Activated naive CD8-positive, alpha-beta T cell (primary cell): ENCODE results near the gene OXA1L.
"Not testable (repeated sequence)": the region's sequence is repeated elsewhere in the genome, so short reads cannot be mapped to it uniquely, and the experiment has no call there.

ENCODE experiments used
- H3K27ac Mint-ChIP-seq: one replicate; pipeline ENCODE4 v1.8.0; 2021; ENCODE audit warnings: mixed read lengths
- H3K27me3 Mint-ChIP-seq: one replicate; pipeline ENCODE4 v1.8.0; 2021; ENCODE audit warnings: mixed read lengths
- H3K36me3 Mint-ChIP-seq: one replicate; pipeline ENCODE4 v1.8.0; 2021; ENCODE audit warnings: mixed read lengths
- H3K4me1 Mint-ChIP-seq: one replicate; pipeline ENCODE4 v1.8.0; 2021; ENCODE audit warnings: low read depth, mixed read lengths
- H3K4me3 Mint-ChIP-seq: one replicate; pipeline ENCODE4 v1.8.0; 2021; ENCODE audit warnings: mild to moderate bottlenecking, mixed read lengths
- H3K9me3 Mint-ChIP-seq: one replicate; pipeline ENCODE4 v1.8.0; 2021; ENCODE audit warnings: low read depth, mixed read lengths

Gene OXA1L

GRCh38 chr14:22748631-22749068, 17.8 kb upstream of the OXA1L start:
- H3K27ac Mint-ChIP-seq = no peak overlapping the region
- H3K27me3 Mint-ChIP-seq = peaks cover 14% of the 10 kb centered on the region
- H3K9me3 Mint-ChIP-seq = no peaks in the 10 kb centered on the region
- H3K36me3 Mint-ChIP-seq = no peaks in the 10 kb centered on the region
- no peaks in the 10 kb centered on the region for H3K4me1 Mint-ChIP-seq
- H3K4me3 Mint-ChIP-seq = no peak overlapping the region

DNA sequence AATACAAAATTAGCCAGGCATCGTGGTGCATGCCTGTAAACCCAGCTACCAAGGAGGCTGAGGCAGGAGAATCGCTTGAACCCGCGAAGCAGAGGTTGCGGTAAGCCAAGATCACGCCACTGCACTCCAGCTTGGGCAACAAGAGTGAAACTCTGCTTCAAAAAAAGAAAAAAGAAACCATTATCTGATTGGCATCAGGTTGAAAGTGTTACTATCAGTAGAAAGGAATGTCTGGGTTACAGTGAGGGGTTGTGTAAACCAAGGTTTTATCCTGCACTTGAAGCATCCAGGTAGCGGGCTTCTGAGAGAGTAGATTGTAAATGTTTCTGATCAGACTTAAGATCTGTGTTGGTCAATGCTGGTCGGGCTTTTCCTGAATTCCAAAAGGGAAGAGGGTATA, 14.1 kb upstream of the OXA1L start:
- Mint-ChIP-seq H3K27ac (no peak overlapping the region), H3K36me3 (peaks cover 2% of the 10 kb centered on the region), H3K27me3 (peaks cover 16% of the 10 kb centered on the region), H3K4me1 (no peaks in the 10 kb centered on the region), H3K9me3 (no peaks in the 10 kb centered on the region), H3K4me3 (no peak overlapping the region)

DNA sequence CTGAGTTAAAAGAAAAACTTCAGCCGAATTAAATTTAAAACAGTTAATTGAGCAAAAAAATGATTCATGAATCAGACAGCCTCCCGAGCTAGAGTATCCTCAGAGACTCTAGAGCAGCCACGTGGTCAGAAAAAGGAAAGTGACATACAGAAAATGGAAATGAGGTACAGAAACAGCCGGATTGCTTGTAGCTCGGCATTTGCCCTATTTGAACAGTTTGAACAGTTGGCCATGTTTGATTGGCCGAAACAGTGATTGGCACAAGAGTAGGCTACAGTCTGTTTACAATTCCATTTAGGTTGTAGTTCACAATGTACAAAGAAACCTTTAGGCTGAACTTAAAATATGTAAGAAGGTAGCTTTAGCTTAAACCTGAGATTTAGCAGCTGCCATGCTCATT, 12.9 kb upstream of the OXA1L start:
- Mint-ChIP-seq H3K4me1 (no peaks in the 10 kb centered on the region), H3K9me3 (no peaks in the 10 kb centered on the region), H3K27me3 (peaks cover 13% of the 10 kb centered on the region), H3K36me3 (peaks cover 2% of the 10 kb centered on the region), H3K4me3 (no peak overlapping the region), H3K27ac (no peak overlapping the region)

GRCh38 chr14:22757972-22758650, 8.4 kb upstream of the OXA1L start:
- H3K4me3 Mint-ChIP-seq, H3K27me3 Mint-ChIP-seq, H3K4me1 Mint-ChIP-seq, H3K27ac Mint-ChIP-seq, H3K9me3 Mint-ChIP-seq: not testable (repeated sequence)
- peaks cover 22% of the 10 kb centered on the region for H3K36me3 Mint-ChIP-seq

DNA sequence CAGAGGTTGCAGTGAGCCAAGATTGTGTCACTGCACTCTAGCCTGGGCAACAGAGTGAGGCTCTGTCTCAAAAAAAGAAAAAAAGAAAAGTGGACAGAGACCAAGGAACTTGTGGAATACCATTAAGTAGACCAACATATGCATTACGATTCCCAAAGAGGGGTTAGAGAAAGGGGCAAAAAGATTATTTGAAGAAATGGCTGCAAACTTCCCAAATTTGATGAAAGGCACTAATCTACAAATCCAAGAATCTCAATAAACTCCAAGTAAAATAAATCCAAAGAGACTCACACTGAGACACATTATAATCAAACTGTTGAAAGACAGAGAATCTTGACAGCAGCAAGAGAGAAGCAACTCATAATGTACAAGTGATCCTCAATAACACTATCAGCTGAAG, 4.8 kb upstream of the OXA1L start:
- no peaks in the 10 kb centered on the region for H3K27me3 Mint-ChIP-seq
- peaks cover 12% of the 10 kb centered on the region for H3K4me1 Mint-ChIP-seq
- no peak overlapping the region for H3K4me3 Mint-ChIP-seq
- H3K9me3 Mint-ChIP-seq = peaks cover 9% of the 10 kb centered on the region
- H3K36me3 Mint-ChIP-seq = peaks cover 26% of the 10 kb centered on the region
- no peak overlapping the region for H3K27ac Mint-ChIP-seq

- H3K4me3 Mint-ChIP-seq = no peak overlapping the region
- H3K27ac Mint-ChIP-seq = no peak overlapping the region
- H3K9me3 Mint-ChIP-seq = peaks cover 9% of the 10 kb centered on the region
These were observed 2.1 kb upstream of the OXA1L start for GRCh38 chr14:22764382-22764781.

GRCh38 chr14:22767323-22767589, 768 bp downstream of the OXA1L start:
- no peaks in the 10 kb centered on the region for H3K27me3 Mint-ChIP-seq
- H3K36me3 Mint-ChIP-seq = peaks cover 23% of the 10 kb centered on the region
- H3K4me3 Mint-ChIP-seq = peak overlapping the region; percentile 98
- peaks cover 3% of the 10 kb centered on the region for H3K9me3 Mint-ChIP-seq
- peak overlapping the region; percentile 98 for H3K27ac Mint-ChIP-seq
- peaks cover 32% of the 10 kb centered on the region for H3K4me1 Mint-ChIP-seq

More at GRCh38 chr14:22764382-22764781, 2.1 kb upstream of the OXA1L start:
- Mint-ChIP-seq H3K27me3 (no peaks in the 10 kb centered on the region), H3K4me1 (peaks cover 31% of the 10 kb centered on the region), H3K36me3 (peaks cover 30% of the 10 kb centered on the region)

DNA sequence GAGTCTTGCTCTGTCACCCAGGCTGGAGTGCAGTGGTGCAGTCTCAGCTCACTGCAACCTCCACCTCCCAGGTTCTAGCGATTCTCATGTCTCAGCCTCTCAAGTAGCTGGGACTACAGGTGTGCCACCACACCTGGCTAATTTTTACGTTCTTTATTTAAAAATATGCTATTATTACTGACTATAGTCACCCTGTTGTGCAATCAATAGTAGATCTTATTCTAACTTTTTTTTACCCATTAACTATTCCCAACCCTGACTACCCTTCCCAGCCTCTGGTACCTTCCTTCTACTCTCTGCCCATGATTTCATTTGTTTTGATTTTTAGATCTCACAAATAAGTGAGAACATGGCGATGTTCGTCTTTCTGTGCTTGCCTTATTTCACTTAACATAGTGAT, 2.5 kb downstream of the OXA1L start:
- Mint-ChIP-seq H3K9me3 (peaks cover 3% of the 10 kb centered on the region), H3K4me1 (peaks cover 32% of the 10 kb centered on the region), H3K4me3 (peak overlapping the region; percentile 73), H3K27ac (peak overlapping the region; percentile 87), H3K27me3 (no peaks in the 10 kb centered on the region), H3K36me3 (peaks cover 26% of the 10 kb centered on the region)

GRCh38 chr14:22769369-22769768, 2.9 kb downstream of the OXA1L start:
- H3K36me3 Mint-ChIP-seq = peaks cover 26% of the 10 kb centered on the region
- H3K27ac Mint-ChIP-seq = peak overlapping the region; percentile 87
- peak overlapping the region; percentile 73 for H3K4me3 Mint-ChIP-seq
- H3K27me3 Mint-ChIP-seq = no peaks in the 10 kb centered on the region
- H3K4me1 Mint-ChIP-seq = peaks cover 32% of the 10 kb centered on the region
- peaks cover 3% of the 10 kb centered on the region for H3K9me3 Mint-ChIP-seq

DNA sequence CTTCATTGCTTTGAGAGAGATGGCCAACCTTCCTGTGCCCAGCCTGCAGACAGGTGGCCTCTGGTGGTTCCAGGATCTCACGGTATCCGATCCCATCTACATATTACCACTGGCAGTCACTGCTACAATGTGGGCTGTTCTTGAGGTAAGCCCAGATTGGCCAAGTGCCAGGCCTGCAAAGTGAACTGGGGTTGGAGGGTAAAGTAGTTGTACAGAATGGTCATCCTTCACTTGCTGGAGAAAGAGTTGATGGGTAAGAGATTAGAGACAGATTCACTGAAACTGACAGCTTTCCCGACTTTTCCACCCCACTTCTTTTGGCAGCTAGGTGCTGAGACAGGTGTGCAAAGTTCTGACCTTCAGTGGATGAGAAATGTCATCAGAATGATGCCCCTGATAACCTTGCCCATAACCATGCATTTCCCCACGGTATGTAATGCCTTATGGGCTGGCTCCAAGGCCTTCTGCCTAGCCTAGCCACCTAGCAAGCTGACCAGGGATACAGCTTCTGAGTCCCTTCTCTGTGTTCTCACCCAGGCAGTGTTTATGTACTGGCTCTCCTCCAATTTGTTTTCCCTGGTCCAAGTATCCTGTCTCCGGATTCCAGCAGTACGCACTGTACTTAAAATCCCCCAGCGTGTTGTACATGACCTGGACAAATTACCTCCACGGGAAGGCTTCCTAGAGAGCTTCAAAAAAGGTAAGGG, 4.1 kb downstream of the OXA1L start:
- Mint-ChIP-seq H3K27me3 (no peaks in the 10 kb centered on the region), H3K9me3 (peaks cover 3% of the 10 kb centered on the region), H3K4me3 (no peak overlapping the region), H3K27ac (no peak overlapping the region), H3K36me3 (peaks cover 31% of the 10 kb centered on the region), H3K4me1 (peaks cover 26% of the 10 kb centered on the region)

- no peak overlapping the region for H3K27ac Mint-ChIP-seq
- no peaks in the 10 kb centered on the region for H3K27me3 Mint-ChIP-seq
- peaks cover 24% of the 10 kb centered on the region for H3K36me3 Mint-ChIP-seq
- no peaks in the 10 kb centered on the region for H3K9me3 Mint-ChIP-seq
- peaks cover 14% of the 10 kb centered on the region for H3K4me1 Mint-ChIP-seq
- no peak overlapping the region for H3K4me3 Mint-ChIP-seq
These were observed 6.2 kb downstream of the OXA1L start for GRCh38 chr14:22772725-22773124.

DNA sequence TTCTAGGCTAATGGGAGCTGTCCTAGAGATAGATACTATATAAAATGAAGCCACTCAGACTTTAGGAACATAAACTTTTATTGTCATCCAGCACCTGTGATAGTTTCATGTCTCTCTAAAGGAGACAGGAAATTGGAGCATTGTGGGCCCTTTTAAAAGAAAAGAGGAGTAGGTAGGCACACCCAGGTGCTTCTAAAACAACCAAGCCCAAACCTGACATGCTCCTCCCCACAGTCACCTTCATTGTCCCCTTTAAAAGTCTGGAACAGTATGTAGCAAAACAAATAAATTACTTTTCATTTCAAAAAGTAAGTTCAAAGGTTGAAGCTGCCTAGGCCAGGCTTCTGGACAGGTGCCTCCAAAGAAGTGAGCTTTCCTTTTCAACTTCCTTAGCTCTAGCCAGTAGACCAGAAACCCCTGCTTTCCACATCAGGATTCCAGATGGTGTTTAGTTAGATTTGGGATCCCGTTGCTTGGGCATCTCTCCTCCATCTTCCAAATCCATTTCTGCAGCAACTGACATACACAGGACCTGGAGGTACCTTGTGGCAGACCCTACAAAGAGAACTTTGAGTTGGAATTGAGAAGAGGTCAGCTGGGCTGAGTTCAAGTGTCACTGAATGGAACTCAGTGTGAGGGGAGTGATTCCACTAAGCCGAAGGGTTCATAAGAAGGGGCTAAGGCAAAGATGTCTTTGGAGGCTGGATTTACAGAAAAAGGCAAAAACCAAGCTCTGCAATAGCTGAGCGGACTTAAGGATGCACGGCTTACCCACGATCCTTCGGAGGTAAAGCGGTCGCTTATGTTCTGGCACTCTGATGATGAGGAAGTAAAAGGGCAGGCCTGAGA, 6.9 kb downstream of the OXA1L start:
- peaks cover 21% of the 10 kb centered on the region for H3K36me3 Mint-ChIP-seq
- peak overlapping the region; percentile 64 for H3K27ac Mint-ChIP-seq
- no peaks in the 10 kb centered on the region for H3K27me3 Mint-ChIP-seq
- H3K4me3 Mint-ChIP-seq = peak overlapping the region; percentile 34
- H3K4me1 Mint-ChIP-seq = peaks cover 7% of the 10 kb centered on the region
- no peaks in the 10 kb centered on the region for H3K9me3 Mint-ChIP-seq

DNA sequence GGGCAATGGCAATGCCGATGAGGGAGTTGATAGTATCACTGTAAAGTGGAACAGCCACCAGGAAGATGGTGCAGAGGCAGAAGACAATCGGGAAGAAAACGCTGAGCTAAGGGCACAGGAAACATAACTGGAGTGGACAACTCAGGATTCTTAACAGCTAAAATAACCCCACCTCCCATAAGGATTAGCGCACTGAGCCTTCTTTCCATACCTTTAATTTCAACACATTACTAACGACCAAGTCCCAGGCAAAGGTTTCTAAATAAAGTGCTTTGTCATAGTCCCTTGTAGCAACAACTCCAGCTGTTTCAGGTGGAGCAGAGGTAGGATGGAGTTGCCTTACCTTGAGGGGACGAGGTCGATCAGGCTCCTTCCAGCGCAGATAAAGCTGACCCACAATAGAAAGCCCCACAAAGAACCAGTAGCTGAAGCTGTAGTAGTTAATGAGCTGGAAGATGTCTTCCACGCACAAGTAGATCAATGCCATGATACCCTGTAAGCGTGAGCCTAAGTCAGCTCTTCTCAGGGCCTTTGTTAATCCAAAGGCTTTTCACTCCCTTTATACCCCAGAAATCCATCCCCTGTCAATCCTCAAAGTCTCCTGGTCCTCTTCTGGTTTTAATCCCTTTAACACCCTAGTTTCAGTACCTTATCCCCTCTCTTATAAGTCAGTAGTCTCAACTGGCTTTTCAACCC, 7.7 kb downstream of the OXA1L start:
- H3K36me3 Mint-ChIP-seq = peaks cover 19% of the 10 kb centered on the region
- peak overlapping the region; percentile 34 for H3K4me3 Mint-ChIP-seq
- H3K4me1 Mint-ChIP-seq = peaks cover 3% of the 10 kb centered on the region
- peak overlapping the region; percentile 64 for H3K27ac Mint-ChIP-seq
- H3K27me3 Mint-ChIP-seq = no peaks in the 10 kb centered on the region
- H3K9me3 Mint-ChIP-seq = no peaks in the 10 kb centered on the region

DNA sequence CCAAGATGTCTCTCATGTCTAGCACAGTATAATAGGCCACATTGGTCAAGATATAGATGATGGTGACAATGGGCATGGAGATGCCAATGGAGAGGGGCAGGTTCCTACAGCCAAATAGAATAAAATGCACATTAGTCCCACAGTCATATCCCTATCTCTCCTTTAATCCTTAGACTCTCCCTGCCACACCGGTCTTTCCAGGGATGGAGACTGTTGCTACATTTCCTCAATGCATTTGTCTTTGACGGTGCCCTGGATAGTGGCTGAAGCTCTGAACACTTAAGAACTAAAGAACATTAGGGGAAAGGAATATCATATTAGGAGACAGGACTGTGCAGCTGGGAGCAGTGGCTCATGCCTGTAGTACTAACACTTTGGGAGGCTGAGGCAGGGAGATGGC, 9.7 kb downstream of the OXA1L start:
- no peak overlapping the region for H3K27ac Mint-ChIP-seq
- no peaks in the 10 kb centered on the region for H3K9me3 Mint-ChIP-seq
- H3K4me1 Mint-ChIP-seq = no peaks in the 10 kb centered on the region
- H3K27me3 Mint-ChIP-seq = no peaks in the 10 kb centered on the region
- H3K4me3 Mint-ChIP-seq = no peak overlapping the region
- H3K36me3 Mint-ChIP-seq = peaks cover 10% of the 10 kb centered on the region

DNA sequence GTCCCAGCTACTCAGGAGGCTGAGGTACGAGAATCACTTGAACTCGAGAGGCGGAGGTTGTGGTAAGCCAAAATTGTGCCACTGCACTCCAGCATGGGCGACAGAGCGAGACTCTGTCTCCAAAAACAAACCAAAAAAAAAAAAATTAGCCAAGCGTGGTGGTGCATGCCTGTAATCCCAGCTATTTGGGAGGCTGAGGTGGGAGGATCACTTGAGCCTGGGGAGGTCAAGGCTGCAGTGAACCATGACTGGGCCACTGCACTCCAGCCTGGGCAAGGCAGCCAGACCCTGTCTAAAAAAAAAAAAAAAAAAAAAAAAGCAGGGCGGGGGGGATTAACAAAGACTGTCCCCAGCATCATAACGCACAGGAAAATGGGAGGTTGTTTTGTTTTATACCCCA, 10.4 kb downstream of the OXA1L start:
- H3K4me1 Mint-ChIP-seq, H3K4me3 Mint-ChIP-seq, H3K36me3 Mint-ChIP-seq, H3K27me3 Mint-ChIP-seq, H3K27ac Mint-ChIP-seq, H3K9me3 Mint-ChIP-seq: not testable (repeated sequence)
